ENCODE data around the gene PGAP6. TPM values are rescaled to one million over a fixed set of nuclear protein-coding genes. Genes with fewer than 3 reads are reported as not detected.

Gene PGAP6
- total RNA-seq, 1 donor from 2014 or later = 133 TPM

DNA sequence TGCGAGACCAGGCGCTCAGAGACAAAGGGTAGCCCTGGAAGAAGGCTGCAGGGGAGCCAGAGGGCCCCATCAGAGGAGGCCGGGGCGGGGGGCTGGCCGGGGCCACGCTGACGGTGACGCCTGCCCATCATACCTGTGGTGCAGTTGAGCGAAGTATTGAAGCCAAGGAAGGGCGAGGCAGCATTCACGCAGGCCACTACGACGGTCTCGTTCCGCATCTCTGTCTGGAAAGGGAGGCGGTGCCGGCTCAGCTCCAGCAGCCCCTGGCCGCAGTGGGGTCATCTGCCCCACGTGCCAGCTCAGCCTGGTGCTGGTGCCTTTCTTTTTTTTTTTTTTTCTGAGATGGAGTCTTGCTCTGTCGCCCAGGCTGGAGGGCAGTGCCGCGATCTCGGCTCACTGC lies 6.6 kb downstream of the PGAP6 start:
- Mint-ChIP-seq H3K27me3 (ENCODE audit: unreplicated experiment) (peaks cover 7% of the 10 kb centered on the region), H3K4me1 (ENCODE audit: unreplicated experiment) (peaks cover 5% of the 10 kb centered on the region), H3K36me3 (ENCODE audit: low read depth, unreplicated experiment) (peaks cover 13% of the 10 kb centered on the region), H3K4me3 (ENCODE audit: unreplicated experiment) (no peak overlapping the region), H3K27ac (ENCODE audit: unreplicated experiment) (no peak overlapping the region), H3K9me3 (ENCODE audit: unreplicated experiment) (no peaks in the 10 kb centered on the region)
- DNase-seq (ENCODE audit: low spot score) = no peak
- TF ChIP-seq, protein P1, sequence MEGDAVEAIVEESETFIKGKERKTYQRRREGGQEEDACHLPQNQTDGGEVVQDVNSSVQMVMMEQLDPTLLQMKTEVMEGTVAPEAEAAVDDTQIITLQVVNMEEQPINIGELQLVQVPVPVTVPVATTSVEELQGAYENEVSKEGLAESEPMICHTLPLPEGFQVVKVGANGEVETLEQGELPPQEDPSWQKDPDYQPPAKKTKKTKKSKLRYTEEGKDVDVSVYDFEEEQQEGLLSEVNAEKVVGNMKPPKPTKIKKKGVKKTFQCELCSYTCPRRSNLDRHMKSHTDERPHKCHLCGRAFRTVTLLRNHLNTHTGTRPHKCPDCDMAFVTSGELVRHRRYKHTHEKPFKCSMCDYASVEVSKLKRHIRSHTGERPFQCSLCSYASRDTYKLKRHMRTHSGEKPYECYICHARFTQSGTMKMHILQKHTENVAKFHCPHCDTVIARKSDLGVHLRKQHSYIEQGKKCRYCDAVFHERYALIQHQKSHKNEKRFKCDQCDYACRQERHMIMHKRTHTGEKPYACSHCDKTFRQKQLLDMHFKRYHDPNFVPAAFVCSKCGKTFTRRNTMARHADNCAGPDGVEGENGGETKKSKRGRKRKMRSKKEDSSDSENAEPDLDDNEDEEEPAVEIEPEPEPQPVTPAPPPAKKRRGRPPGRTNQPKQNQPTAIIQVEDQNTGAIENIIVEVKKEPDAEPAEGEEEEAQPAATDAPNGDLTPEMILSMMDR (IDR thresholded peaks at IDR 0.05; ENCODE audit: unreplicated experiment) = no peak

DNA sequence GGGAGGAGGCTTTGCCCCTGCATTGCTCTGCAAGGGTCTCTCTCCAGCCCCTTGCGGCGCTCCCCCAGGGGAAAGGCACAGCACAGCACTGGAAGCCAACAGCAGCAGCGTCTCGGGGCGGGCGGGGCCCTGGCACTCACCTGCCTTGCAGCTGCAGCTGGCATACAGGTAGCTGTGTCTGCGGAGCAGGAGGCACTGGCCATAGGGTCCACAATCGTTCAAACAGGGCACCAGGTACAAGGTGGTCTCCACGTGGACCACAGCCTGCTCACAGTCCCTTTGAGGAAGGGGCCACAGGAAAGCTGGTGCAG lies 7.2 kb downstream of the PGAP6 start:
- Mint-ChIP-seq H3K4me1 (ENCODE audit: unreplicated experiment) (peaks cover 2% of the 10 kb centered on the region), H3K36me3 (ENCODE audit: low read depth, unreplicated experiment) (peaks cover 13% of the 10 kb centered on the region), H3K27me3 (ENCODE audit: unreplicated experiment) (peaks cover 7% of the 10 kb centered on the region), H3K9me3 (ENCODE audit: unreplicated experiment) (no peaks in the 10 kb centered on the region), H3K27ac (ENCODE audit: unreplicated experiment) (no peak overlapping the region), H3K4me3 (ENCODE audit: unreplicated experiment) (no peak overlapping the region)
- no peak for DNase-seq (ENCODE audit: low spot score)
- TF ChIP-seq, protein P1 (IDR thresholded peaks at IDR 0.05; ENCODE audit: unreplicated experiment) = no peak

DNA sequence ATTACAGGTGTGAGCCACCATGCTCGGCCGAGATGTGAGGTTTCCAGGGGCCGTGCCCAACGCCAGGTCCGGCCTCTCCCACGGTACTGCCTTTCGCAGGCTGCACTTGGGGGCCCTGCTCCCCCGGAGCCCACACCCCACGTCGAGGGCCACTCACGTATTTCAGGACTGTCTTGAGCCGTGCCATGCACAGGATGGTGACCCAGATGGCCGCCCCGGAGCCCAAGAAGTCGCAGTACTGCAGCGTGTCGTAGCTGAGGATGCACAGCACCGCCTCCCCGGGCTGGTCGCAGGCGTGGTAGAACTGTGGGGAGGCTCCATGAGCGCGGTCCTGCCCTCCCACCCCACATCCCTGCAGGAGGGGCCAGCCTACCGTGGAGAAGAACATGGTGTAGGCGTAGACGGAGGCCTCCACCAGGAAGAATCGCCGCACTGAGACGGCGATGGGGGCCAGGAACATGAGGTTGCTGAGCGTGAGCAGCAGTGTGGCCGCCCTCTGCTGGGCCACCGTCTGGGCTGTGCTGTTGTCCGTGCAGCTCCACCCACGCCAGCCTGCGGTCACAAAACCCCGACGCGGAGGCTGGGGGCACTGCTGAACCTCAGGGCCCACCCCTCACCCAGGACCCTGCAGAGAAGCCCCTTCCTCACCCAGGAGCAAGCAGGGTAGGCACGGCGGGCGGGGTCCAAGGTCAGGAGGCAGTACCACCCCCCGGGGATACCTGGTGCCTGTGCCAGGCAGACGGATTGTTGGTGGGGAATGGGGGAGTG lies 7.7 kb downstream of the PGAP6 start:
- peaks cover 13% of the 10 kb centered on the region for H3K36me3 Mint-ChIP-seq (ENCODE audit: low read depth, unreplicated experiment)
- no peak overlapping the region for H3K27ac Mint-ChIP-seq (ENCODE audit: unreplicated experiment)
- H3K27me3 Mint-ChIP-seq (ENCODE audit: unreplicated experiment) = peaks cover 10% of the 10 kb centered on the region
- H3K9me3 Mint-ChIP-seq (ENCODE audit: unreplicated experiment) = no peaks in the 10 kb centered on the region
- H3K4me3 Mint-ChIP-seq (ENCODE audit: unreplicated experiment) = peak overlapping the region; percentile 21
- TF ChIP-seq, protein P1 (IDR thresholded peaks at IDR 0.05; ENCODE audit: unreplicated experiment) = no peak
- DNase-seq (ENCODE audit: low spot score) = no peak
- peaks cover 2% of the 10 kb centered on the region for H3K4me1 Mint-ChIP-seq (ENCODE audit: unreplicated experiment)

DNA sequence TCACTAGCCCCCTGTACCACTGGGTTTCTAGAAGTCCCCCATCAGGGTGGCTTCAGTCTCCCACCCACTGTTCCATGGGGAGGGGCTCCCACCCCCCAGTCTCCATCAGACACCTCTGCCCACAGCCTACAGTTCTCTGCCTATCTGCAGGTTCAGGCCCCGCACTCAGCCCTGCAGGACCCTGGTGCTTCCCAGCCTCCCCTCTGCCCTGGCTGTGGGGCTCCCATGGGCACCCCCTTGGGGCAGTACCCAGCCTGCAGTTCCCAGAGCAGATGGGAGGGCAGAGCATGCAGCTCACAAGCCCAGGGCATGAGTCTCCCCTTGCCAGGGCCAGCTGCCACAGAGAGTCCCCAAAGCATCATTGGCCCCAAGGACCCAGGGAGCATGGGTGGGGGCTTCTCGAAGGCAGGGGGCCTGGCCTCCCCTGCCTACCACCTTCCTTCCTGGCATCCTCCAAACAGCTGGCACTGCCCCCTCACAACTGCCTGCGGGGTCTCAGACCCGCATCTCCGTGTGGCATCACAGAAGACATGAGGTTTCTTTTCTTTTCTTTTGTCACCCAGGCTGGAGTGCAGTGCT lies 8.7 kb downstream of the PGAP6 start:
- H3K9me3 Mint-ChIP-seq (ENCODE audit: unreplicated experiment) = no peaks in the 10 kb centered on the region
- H3K36me3 Mint-ChIP-seq (ENCODE audit: low read depth, unreplicated experiment) = peaks cover 13% of the 10 kb centered on the region
- TF ChIP-seq, protein P1 (IDR thresholded peaks at IDR 0.05; ENCODE audit: unreplicated experiment) = no peak

DNA sequence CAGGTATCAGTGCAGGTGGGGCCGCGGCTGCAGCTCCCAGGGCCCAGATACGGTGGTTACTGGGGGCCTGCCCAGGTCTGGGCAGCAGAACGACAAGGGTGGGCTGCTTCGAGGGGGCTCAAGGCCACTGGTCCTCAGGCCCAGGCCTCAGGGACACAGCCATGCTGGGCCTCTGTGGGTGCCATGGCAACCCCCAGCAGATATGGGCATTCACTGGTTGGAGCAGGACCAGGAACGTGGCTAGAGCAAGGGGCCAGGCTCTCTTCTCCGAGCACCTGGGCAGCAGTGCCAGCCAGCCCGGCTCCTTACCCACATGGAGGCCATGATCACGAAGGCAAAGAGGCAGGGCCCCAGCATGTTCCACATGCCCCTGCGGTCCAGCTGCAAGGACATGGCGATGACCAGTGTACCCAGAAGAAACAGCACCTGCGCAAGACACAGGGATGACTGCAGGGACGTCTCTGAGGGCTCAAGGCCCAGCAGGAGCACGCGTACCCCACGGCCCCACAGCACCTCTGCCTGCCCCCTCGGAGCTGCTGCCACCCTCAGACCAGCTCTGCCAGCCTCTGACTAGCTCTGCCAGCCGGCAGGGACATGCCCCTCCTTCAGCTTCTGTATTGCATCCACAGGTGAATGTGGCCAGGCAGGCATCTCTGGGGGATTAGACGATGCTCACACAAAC lies 9.3 kb downstream of the PGAP6 start:
- Mint-ChIP-seq H3K27ac (ENCODE audit: unreplicated experiment) (no peak overlapping the region), H3K36me3 (ENCODE audit: low read depth, unreplicated experiment) (peaks cover 13% of the 10 kb centered on the region), H3K9me3 (ENCODE audit: unreplicated experiment) (no peaks in the 10 kb centered on the region), H3K27me3 (ENCODE audit: unreplicated experiment) (peaks cover 10% of the 10 kb centered on the region), H3K4me1 (ENCODE audit: unreplicated experiment) (peaks cover 2% of the 10 kb centered on the region), H3K4me3 (ENCODE audit: unreplicated experiment) (no peak overlapping the region)
- TF ChIP-seq, protein P1 (IDR thresholded peaks at IDR 0.05; ENCODE audit: unreplicated experiment) = no peak
- no peak for DNase-seq (ENCODE audit: low spot score)

More for the DNA sequence above, 8.7 kb downstream of the PGAP6 start:
- no peak overlapping the region for H3K27ac Mint-ChIP-seq (ENCODE audit: unreplicated experiment)
- H3K4me3 Mint-ChIP-seq (ENCODE audit: unreplicated experiment) = peak overlapping the region; percentile 21
- H3K27me3 Mint-ChIP-seq (ENCODE audit: unreplicated experiment) = peaks cover 10% of the 10 kb centered on the region
- DNase-seq (ENCODE audit: low spot score) = no peak
- H3K4me1 Mint-ChIP-seq (ENCODE audit: unreplicated experiment) = peaks cover 2% of the 10 kb centered on the region
